Testis (tissue), 2 donors: ENCODE measurements around the gene TRIO.

ENCODE experiments used
- CTCF ChIP-seq, 3 experiments: fragments of 450-650 bp in 2 of 3; fragments of 200-600 bp in 1 of 3; sonication (generic) in 1 of 3; IDR thresholded peaks; one replicate each; pipeline ENCODE4 v1.5.1; 2016 to 2019; ENCODE audit warnings: antibody characterized with exemption in 3 of 3, mild to moderate bottlenecking in 2 of 3, moderate library complexity in 1 of 3
- POLR2A ChIP-seq: fragments of 450-650 bp; IDR thresholded peaks from one replicate; pipeline ENCODE4 v1.6.1; 2017; ENCODE audit warnings: antibody characterized with exemption, mild to moderate bottlenecking, moderate library complexity

DNA sequence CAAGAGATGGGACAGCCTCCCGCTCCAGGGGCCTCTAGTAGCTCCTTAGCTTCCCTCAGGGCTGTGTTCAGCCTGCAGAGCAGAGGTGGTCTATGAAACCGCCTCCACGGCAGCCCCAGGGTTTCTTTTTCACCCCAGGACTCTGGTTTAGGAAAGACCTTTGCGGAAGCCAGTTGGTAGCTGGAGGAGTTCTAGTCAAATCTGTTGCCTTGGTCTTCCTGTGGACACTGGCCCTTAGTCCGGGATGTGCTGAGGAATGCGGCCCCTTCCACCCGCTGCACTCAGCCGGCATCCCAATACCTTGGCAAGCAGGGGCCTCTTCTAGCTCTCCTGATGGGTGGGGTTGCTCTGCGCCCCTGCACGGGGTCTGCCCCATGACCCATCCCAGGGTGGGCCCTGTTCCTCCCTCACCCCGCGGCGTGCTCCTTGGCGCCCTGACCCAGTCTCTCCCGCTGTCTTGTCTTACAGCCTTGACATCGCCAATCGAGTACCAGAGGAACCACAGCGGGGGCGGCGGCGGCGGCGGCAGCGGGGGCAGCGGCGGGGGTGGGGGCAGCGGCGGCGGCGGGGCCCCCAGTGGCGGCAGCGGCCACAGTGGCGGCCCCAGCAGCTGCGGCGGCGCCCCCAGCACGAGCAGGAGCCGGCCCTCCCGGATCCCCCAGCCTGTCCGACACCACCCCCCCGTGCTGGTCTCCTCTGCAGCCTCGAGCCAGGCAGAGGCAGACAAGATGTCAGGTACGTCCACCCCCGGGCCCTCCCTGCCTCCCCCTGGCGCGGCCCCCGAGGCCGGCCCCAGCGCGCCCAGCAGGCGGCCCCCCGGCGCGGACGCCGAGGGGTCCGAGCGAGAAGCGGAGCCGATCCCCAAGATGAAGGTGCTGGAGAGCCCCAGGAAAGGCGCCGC, 344.1 kb downstream of the TRIO start:
- TF ChIP-seq CTCF (IDR thresholded peaks at IDR 0.05) (no peak), POLR2A (no peak)
